22Rv1 (cell line): ENCODE results near the gene CHODL.
A peak's percentile ranks its signal among the peaks of the same experiment; 100 is the strongest.

Source experiments
- H3K27ac ChIP-seq: fragments of 450-650 bp; 2 replicates; pipeline ENCODE4 v1.5.1; 2017
- CTCF ChIP-seq: fragments of 450-650 bp; IDR thresholded peaks from 2 replicates; pipeline ENCODE4 v1.5.1; 2017; ENCODE audit warnings: mild to moderate bottlenecking
- ZFX ChIP-seq: fragments of 450-650 bp; IDR thresholded peaks from 2 replicates; pipeline ENCODE4 v1.6.1; 2017; ENCODE audit warnings: antibody characterized with exemption, borderline replicate concordance

Gene CHODL, protein sequence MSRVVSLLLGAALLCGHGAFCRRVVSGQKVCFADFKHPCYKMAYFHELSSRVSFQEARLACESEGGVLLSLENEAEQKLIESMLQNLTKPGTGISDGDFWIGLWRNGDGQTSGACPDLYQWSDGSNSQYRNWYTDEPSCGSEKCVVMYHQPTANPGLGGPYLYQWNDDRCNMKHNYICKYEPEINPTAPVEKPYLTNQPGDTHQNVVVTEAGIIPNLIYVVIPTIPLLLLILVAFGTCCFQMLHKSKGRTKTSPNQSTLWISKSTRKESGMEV

DNA sequence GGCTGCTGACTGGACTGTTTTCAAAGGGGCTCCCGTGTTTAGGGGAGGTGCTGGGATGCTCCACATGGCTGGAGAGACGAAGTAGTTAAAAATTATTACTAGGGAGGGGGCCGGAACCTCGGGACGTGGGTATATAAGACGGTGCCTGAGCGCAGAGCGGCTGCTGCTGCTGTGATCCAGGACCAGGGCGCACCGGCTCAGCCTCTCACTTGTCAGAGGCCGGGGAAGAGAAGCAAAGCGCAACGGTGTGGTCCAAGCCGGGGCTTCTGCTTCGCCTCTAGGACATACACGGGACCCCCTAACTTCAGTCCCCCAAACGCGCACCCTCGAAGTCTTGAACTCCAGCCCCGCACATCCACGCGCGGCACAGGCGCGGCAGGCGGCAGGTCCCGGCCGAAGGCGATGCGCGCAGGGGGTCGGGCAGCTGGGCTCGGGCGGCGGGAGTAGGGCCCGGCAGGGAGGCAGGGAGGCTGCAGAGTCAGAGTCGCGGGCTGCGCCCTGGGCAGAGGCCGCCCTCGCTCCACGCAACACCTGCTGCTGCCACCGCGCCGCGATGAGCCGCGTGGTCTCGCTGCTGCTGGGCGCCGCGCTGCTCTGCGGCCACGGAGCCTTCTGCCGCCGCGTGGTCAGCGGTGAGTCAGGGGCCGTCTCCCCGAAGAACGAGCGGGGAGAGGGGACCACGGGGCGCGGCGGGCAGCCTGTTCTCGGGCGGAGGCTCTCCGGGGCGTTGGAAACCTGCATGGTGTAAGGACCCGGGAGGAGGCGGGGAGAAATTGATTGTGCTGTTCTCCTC, at the start of gene CHODL:
TSS of gene CHODL (plus strand) at position 163 of the 793 bp plus-strand sequence. CDS start at position 554, 391 bp downstream.
- H3K27ac ChIP-seq, result peak within 1 kb of the TSS; percentile 33
- no peak for TF ChIP-seq CTCF
- TF ChIP-seq ZFX, result no peak

GRCh38 chr21:18204931-18205330, 39.7 kb upstream of the CHODL start:
- peak; percentile 16; the same call in 1 of the 2 replicates for TF ChIP-seq CTCF
- no peak for TF ChIP-seq ZFX
- H3K27ac ChIP-seq, result no peak overlapping the region

DNA sequence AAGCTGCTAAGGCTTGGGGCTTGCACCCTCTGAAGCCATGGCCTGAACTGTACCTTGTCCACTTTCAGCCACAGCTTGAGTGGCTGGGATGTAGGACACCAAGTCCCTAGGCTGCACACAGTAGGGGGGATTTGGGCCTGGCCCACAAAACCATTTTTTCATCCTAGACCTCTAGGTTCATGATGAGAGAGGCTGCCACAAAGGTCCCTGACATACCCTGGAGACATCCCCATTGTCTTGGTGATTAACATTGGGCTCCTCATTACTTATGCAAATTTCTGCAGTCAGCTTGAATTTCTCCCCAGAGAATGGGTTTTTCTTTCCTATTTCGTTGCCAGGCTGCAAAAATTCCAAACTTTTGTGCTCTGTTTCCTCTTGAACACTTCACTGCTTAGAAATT, 26.3 kb upstream of the CHODL start:
- TF ChIP-seq ZFX (no peak), CTCF (no peak)
- no peak overlapping the region for H3K27ac ChIP-seq

DNA sequence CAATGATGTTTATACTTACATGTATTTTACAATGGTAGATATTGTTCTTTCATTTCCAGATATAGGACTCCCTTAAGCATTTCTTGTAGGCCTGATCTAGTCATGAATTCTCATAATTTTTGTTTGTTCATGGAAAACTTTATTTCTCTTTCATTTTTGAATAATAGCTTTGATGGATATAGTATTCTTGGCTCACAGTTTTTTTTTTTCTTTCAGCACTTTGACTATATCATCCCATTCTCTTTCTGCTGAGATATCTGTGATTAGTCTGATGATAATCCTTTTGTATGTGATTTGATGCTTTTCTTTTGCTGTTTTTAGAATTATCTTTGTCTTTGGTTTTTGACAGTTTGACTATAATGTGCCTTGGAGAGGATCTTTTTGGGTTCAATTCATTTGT, 24.1 kb upstream of the CHODL start:
- no peak overlapping the region for H3K27ac ChIP-seq
- TF ChIP-seq ZFX (no peak), CTCF (no peak)

DNA sequence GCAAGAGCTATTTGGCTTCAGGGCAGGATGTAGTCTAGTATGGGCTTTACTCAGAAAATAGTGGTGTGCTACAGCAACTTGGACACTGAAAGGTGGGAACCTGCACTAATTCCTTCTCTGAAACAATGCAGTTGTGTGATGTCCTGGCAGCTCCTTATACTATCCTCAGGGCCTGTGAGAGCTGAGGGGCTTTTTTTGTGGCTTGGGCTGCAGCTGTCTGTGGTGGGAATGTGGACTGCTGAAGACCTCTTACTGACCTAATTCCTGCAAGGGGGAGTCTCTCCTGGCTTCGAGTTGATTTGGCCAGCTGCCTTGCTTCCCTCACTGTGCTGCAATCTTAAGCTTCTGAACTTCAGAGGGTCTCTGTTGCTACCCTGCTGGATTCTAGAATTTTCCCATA, 22.3 kb upstream of the CHODL start:
- TF ChIP-seq ZFX (no peak), CTCF (no peak)
- H3K27ac ChIP-seq, result no peak overlapping the region

DNA sequence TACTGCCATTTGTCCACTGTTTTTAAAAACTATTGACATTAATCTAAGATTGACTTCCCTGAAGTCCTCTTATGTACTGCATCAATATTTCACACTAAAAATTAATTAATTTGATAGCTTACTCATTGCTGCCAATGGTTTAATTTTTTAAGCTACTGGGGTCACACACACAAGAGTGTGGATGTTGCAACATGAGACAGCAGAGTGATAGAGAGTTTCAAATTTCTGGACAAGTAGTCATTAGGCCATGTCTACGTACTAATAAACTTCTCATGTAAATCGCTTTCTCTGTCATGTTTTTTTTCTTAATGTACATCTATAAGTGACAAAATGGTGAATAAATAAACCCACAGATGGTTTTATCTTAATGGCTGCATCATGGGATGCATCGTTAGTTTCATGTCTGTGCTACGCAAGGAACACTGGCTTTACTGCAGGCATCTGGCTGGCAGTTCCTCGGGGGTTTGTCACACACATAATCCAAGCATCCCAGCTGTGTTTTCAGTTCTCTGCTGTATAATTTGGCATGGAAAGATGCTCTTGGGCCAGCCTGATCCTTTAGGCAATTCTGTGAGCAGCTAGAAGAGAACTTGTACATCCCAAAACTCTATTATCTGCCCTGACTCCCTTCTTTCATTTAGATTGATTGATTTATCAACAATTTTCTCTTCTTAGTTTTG, 16.4 kb upstream of the CHODL start:
- TF ChIP-seq CTCF (no peak), ZFX (no peak)
- H3K27ac ChIP-seq, result no peak overlapping the region
